Trophoblast cell (in vitro differentiated cells and primary cell): ENCODE data around the gene SIK1.

Source experiments
- DNase-seq, 2 donors: peaks; one replicate each; pipeline ENCODE4 v3.0.0-alpha.2; 2016
- H2AFZ ChIP-seq: 2 replicates; pipeline ENCODE4 v1.6.1; 2013; ENCODE audit warnings: low read length, moderate library complexity, mild to moderate bottlenecking; ENCODE audit not compliant: insufficient read depth, poor library complexity
- H2AK5ac ChIP-seq: 2 replicates; pipeline ENCODE4 v1.6.1; 2013; ENCODE audit warnings: mild to moderate bottlenecking, low read length
- H2BK120ac ChIP-seq: 2 replicates; pipeline ENCODE4 v1.6.1; 2013; ENCODE audit warnings: low read length, mild to moderate bottlenecking, moderate library complexity; ENCODE audit not compliant: insufficient read depth, poor library complexity
- H2BK12ac ChIP-seq: 2 replicates; pipeline ENCODE4 v1.6.1; 2013; ENCODE audit warnings: mild to moderate bottlenecking, low read length, moderate library complexity
- H2BK5ac ChIP-seq: 2 replicates; pipeline ENCODE4 v1.6.1; 2013; ENCODE audit warnings: low read length, low read depth, moderate library complexity, mild to moderate bottlenecking; ENCODE audit not compliant: poor library complexity
- H3K14ac ChIP-seq: 2 replicates; pipeline ENCODE4 v1.6.1; 2013; ENCODE audit warnings: mild to moderate bottlenecking, low read length
- H3K18ac ChIP-seq: 2 replicates; pipeline ENCODE4 v1.6.1; 2013; ENCODE audit warnings: mild to moderate bottlenecking, low read length
- H3K23ac ChIP-seq: 2 replicates; pipeline ENCODE4 v1.6.1; 2013; ENCODE audit warnings: low read length
- H3K27ac ChIP-seq: 2 replicates; pipeline ENCODE4 v1.5.1; 2013; ENCODE audit warnings: low read depth, mild to moderate bottlenecking, inconsistent platforms, low read length, moderate library complexity
- H3K27me3 ChIP-seq: 2 replicates; pipeline ENCODE4 v1.6.1; 2013; ENCODE audit warnings: inconsistent platforms, mild to moderate bottlenecking, low read length, moderate library complexity; ENCODE audit not compliant: insufficient read depth
- H3K36me3 ChIP-seq, 2 experiments: 1 replicate in 1 of 2; 2 replicates in 1 of 2; pipeline ENCODE4 v1.6.1; 2013; ENCODE audit warnings: low read length in 2 of 2, mild to moderate bottlenecking in 2 of 2, moderate library complexity in 1 of 2; ENCODE audit not compliant: insufficient read depth in 2 of 2, control insufficient read depth in 1 of 2
- H3K4ac ChIP-seq: 2 replicates; pipeline ENCODE4 v1.6.1; 2013; ENCODE audit warnings: low read depth, mild to moderate bottlenecking, low read length, moderate library complexity
- H3K4me1 ChIP-seq, 2 experiments: 1 replicate in 1 of 2; 2 replicates in 1 of 2; pipeline ENCODE4 v1.6.1; 2013; ENCODE audit warnings: low read length in 2 of 2, mild to moderate bottlenecking in 2 of 2, moderate library complexity in 1 of 2; ENCODE audit not compliant: insufficient read depth in 2 of 2, control insufficient read depth in 1 of 2
- H3K4me2 ChIP-seq: 2 replicates; pipeline ENCODE4 v1.6.1; 2013; ENCODE audit warnings: inconsistent platforms, mild to moderate bottlenecking, low read length, moderate library complexity
- H3K4me3 ChIP-seq: 2 replicates; pipeline ENCODE4 v1.5.1; 2013; ENCODE audit warnings: mild to moderate bottlenecking, low read depth, low read length, inconsistent platforms
- H3K79me1 ChIP-seq: one replicate; pipeline ENCODE4 v1.6.1; 2013; ENCODE audit warnings: low read length
- H3K79me2 ChIP-seq: 2 replicates; pipeline ENCODE4 v1.6.1; 2013; ENCODE audit warnings: low read length, mild to moderate bottlenecking; ENCODE audit not compliant: control insufficient read depth, insufficient read depth, poor library complexity
- H3K9ac ChIP-seq: 2 replicates; pipeline ENCODE4 v1.6.1; 2013; ENCODE audit warnings: mild to moderate bottlenecking, low read length
- H3K9me3 ChIP-seq: 2 replicates; pipeline ENCODE4 v1.6.1; 2013; ENCODE audit warnings: low read depth, mild to moderate bottlenecking, control low read depth, inconsistent platforms, low read length; ENCODE audit not compliant: insufficient read depth
- H4K12ac ChIP-seq: 2 replicates; pipeline ENCODE4 v1.6.1; 2013; ENCODE audit warnings: low read depth, mild to moderate bottlenecking, low read length, moderate library complexity
- H4K8ac ChIP-seq: 2 replicates; pipeline ENCODE4 v1.6.1; 2013; ENCODE audit warnings: low read depth, mild to moderate bottlenecking, low read length, moderate library complexity
- H4K91ac ChIP-seq: one replicate; pipeline ENCODE4 v1.6.1; 2013; ENCODE audit warnings: low read depth, mild to moderate bottlenecking, low read length, moderate library complexity
- WGBS: extraction: QIAGEN DNeasy Blood & Tissue Kit; methylation state at CpG from one replicate; pipeline ENCODE4 v1.1.7; 2013; ENCODE audit warnings: missing lambda C conversion rate; ENCODE audit not compliant: insufficient read length, insufficient coverage; ENCODE audit errors: extremely low coverage; 5-methylcytosine and 5-hydroxymethylcytosine counted together

The SIK1 gene

GRCh38 chr21:43370888-43371570 is 55.9 kb downstream of the SIK1 start:
- Histone ChIP-seq H3K9me3 (peaks cover 11% of the 10 kb centered on the region), H2AFZ (no peak overlapping the region), H3K9ac (no peak overlapping the region), H3K27me3 (no peaks in the 10 kb centered on the region), H4K91ac (no peak overlapping the region), H3K4ac (no peak overlapping the region), H2BK12ac (no peak overlapping the region), H4K12ac (no peak overlapping the region), H2BK120ac (no peak overlapping the region), H3K27ac (no peak overlapping the region), H3K4me2 (no peak overlapping the region), H3K36me3 (no peaks in the 10 kb centered on the region), H3K79me2 (no peaks in the 10 kb centered on the region), H2AK5ac (no peak overlapping the region), H4K8ac (no peak overlapping the region), H3K4me3 (no peak overlapping the region), H3K14ac (no peak overlapping the region), H2BK5ac (no peak overlapping the region), H3K79me1 (no peaks in the 10 kb centered on the region), H3K18ac (no peak overlapping the region), H3K23ac (no peak overlapping the region), H3K4me1 (peaks cover 0 to 7% of the 10 kb centered on the region in 2 experiments)
- no CpG with 5 or more reads among the region's 2 CpGs for WGBS
- no peak for DNase-seq

GRCh38 chr21:43370091-43370658 is 56.8 kb downstream of the SIK1 start:
- no peak overlapping the region for H2BK12ac ChIP-seq
- no peaks in the 10 kb centered on the region for H3K79me2 ChIP-seq
- no peak overlapping the region for H4K8ac ChIP-seq
- H3K9ac ChIP-seq: no peak overlapping the region
- no peaks in the 10 kb centered on the region for H3K27me3 ChIP-seq
- H4K91ac ChIP-seq: no peak overlapping the region
- H3K27ac ChIP-seq: no peak overlapping the region
- peaks cover 10% of the 10 kb centered on the region for H3K9me3 ChIP-seq
- H3K23ac ChIP-seq: no peak overlapping the region
- no peak overlapping the region for H2BK120ac ChIP-seq
- H3K18ac ChIP-seq: no peak overlapping the region
- no peak overlapping the region for H3K4me2 ChIP-seq
- H3K4me1 ChIP-seq: peaks cover 0 to 7% of the 10 kb centered on the region in 2 experiments
- H4K12ac ChIP-seq: no peak overlapping the region
- DNase-seq: no peak
- H2BK5ac ChIP-seq: no peak overlapping the region
- no peak overlapping the region for H3K14ac ChIP-seq
- WGBS: no CpG with 5 or more reads among the region's 20 CpGs
- H3K36me3 ChIP-seq: no peaks in the 10 kb centered on the region
- no peak overlapping the region for H2AK5ac ChIP-seq
- no peak overlapping the region for H3K4ac ChIP-seq
- H2AFZ ChIP-seq: no peak overlapping the region
- H3K4me3 ChIP-seq: no peak overlapping the region
- H3K79me1 ChIP-seq: no peaks in the 10 kb centered on the region

- DNase-seq: peak in 1 of 2 donors; percentile 18
- WGBS: no CpG with 5 or more reads among the region's 18 CpGs
- Histone ChIP-seq H3K27me3 (no peaks in the 10 kb centered on the region), H3K4me1 (peaks cover 0 to 7% of the 10 kb centered on the region in 2 experiments), H2BK12ac (no peak overlapping the region), H3K79me2 (no peaks in the 10 kb centered on the region), H4K8ac (no peak overlapping the region), H2BK120ac (no peak overlapping the region), H3K18ac (no peak overlapping the region), H3K23ac (no peak overlapping the region), H2AK5ac (no peak overlapping the region), H4K91ac (no peak overlapping the region), H2BK5ac (no peak overlapping the region), H2AFZ (no peak overlapping the region), H3K27ac (no peak overlapping the region), H3K9me3 (peaks cover 10% of the 10 kb centered on the region), H3K36me3 (no peaks in the 10 kb centered on the region), H4K12ac (no peak overlapping the region), H3K79me1 (no peaks in the 10 kb centered on the region), H3K4ac (no peak overlapping the region), H3K4me2 (no peak overlapping the region), H3K9ac (no peak overlapping the region), H3K4me3 (no peak overlapping the region), H3K14ac (no peak overlapping the region)
Observed at GRCh38 chr21:43369596-43370090, 57.3 kb downstream of the SIK1 start.

GRCh38 chr21:43369124-43369523 is 57.8 kb downstream of the SIK1 start:
- Histone ChIP-seq H2AK5ac (no peak overlapping the region), H3K79me2 (no peaks in the 10 kb centered on the region), H3K18ac (no peak overlapping the region), H4K12ac (no peak overlapping the region), H3K79me1 (no peaks in the 10 kb centered on the region), H4K8ac (no peak overlapping the region), H3K9ac (no peak overlapping the region), H3K23ac (no peak overlapping the region), H3K27ac (no peak overlapping the region), H3K9me3 (peaks cover 10% of the 10 kb centered on the region), H3K4me1 (peaks cover 0 to 7% of the 10 kb centered on the region in 2 experiments), H3K14ac (no peak overlapping the region), H2AFZ (no peak overlapping the region), H4K91ac (no peak overlapping the region), H3K4ac (no peak overlapping the region), H2BK120ac (no peak overlapping the region), H2BK5ac (no peak overlapping the region), H2BK12ac (no peak overlapping the region), H3K27me3 (no peaks in the 10 kb centered on the region), H3K36me3 (no peaks in the 10 kb centered on the region), H3K4me3 (no peak overlapping the region), H3K4me2 (no peak overlapping the region)
- no CpG with 5 or more reads among the region's 14 CpGs for WGBS
- peak; percentile 74 to 76 for DNase-seq
